ENCODE results near the gene SGPP2. TPM values are rescaled to one million over a fixed set of nuclear protein-coding genes. Genes with fewer than 3 reads are reported as not detected.

The SGPP2 gene
- total and polyA plus RNA-seq, 2 of the 4 experiments (the other 2 are of a cell fraction): not detected

DNA sequence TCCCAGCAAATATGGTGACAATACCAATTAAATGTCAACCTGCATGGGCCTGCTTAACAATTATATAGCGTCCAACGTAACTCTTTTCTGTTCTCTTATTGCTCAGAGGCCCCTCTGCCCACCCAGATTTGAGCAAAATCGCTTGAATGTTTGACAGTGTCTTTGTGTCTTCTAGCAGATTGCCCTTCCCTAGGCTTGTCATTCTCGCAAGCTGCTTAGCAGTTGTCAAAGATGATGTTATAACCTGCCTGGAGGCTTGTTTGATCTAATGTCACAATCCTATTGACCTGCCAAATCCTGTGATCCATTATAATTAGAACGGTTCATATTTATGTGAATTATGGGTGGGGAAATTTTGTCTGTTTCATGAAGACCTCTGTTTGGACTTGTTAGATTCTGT lies 122.7 kb downstream of the SGPP2 start:
- Histone ChIP-seq H3K9me3 (ENCODE audit: control insufficient read depth, insufficient read depth, low read length) (no peaks in the 10 kb centered on the region), H4K8ac (ENCODE audit: low read depth in 2 of 2, low read length in 2 of 2) (no peak overlapping the region), H2AK5ac (ENCODE audit: low read depth, low read length) (no peak overlapping the region), H2BK15ac (ENCODE audit: low read depth, low read length) (no peak overlapping the region), H3K18ac (ENCODE audit: low read depth, low read length) (no peak overlapping the region), H3K4me1 (ENCODE audit: control insufficient read depth, insufficient read depth, low read length) (no peaks in the 10 kb centered on the region), H3K27me3 (ENCODE audit: control insufficient read depth, insufficient read depth, low read length) (peaks cover 3% of the 10 kb centered on the region), H3K4me2 (ENCODE audit: low read depth, low read length) (no peak overlapping the region), H4K91ac (ENCODE audit: insufficient read depth, low read depth, low read length) (no peak overlapping the region), H3K4me3 (ENCODE audit: insufficient read depth, low read depth, low read length) (no peak overlapping the region), H2AFZ (replicated peaks; ENCODE audit: low read length, poor library complexity) (no peak overlapping the region), H4K5ac (ENCODE audit: low read depth, low read length) (no peak overlapping the region), H3K36me3 (ENCODE audit: control insufficient read depth, insufficient read depth, low read length) (no peaks in the 10 kb centered on the region), H3K9ac (ENCODE audit: low read depth, low read length) (no peak overlapping the region), H3K79me1 (ENCODE audit: low read depth in 1 of 2, low read length in 2 of 2) (no peaks in the 10 kb centered on the region), H2AK9ac (replicated peaks; ENCODE audit: low read depth, low read length, poor library complexity) (no peak overlapping the region), H3K14ac (replicated peaks; ENCODE audit: low read depth, low read length) (no peak overlapping the region), H3K27ac (ENCODE audit: insufficient read depth, low read length) (no peak overlapping the region), H4K20me1 (ENCODE audit: insufficient read depth, low read length) (no peaks in the 10 kb centered on the region), H3K56ac (ENCODE audit: extremely low read depth, insufficient read depth, low read length) (no peak overlapping the region), H3K9me1 (ENCODE audit: insufficient read depth, low read length) (no peaks in the 10 kb centered on the region), H2BK120ac (ENCODE audit: low read depth, low read length) (no peak overlapping the region), H3K4ac (ENCODE audit: low read depth, low read length) (no peak overlapping the region), H2BK20ac (ENCODE audit: low read depth, low read length) (no peak overlapping the region), H3K23ac (ENCODE audit: low read depth, low read length) (no peak overlapping the region), H2BK5ac (ENCODE audit: low read depth, low read length, poor library complexity, severe bottlenecking) (no peak overlapping the region)
- ATAC-seq (ENCODE audit: low read depth): no peak
- WGBS, 2 experiments (ENCODE audit: extremely low coverage in 2 of 2, insufficient read length in 1 of 2): 83% methylated on average over 2 of the region's 5 CpGs; no CpG with 5 or more reads in 1 of the 2 experiments
- in situ Hi-C loops (cut with MboI; ENCODE audit: low sequenced_read_pairs): no loop called here
- TF ChIP-seq RAD21 (IDR thresholded peaks at IDR 0.05; ENCODE audit: low read length) (no peak), CHD1 (IDR thresholded peaks at IDR 0.05; ENCODE audit: low read depth, low read length) (no peak), RFX5 (IDR thresholded peaks at IDR 0.05; ENCODE audit: low read depth, low read length) (no peak), MXI1 (IDR thresholded peaks at IDR 0.05; ENCODE audit: borderline replicate concordance, low read depth, low read length) (no peak), NFE2L2 (IDR thresholded peaks at IDR 0.05; ENCODE audit: low read depth, low read length) (no peak), RCOR1 (IDR thresholded peaks at IDR 0.05; ENCODE audit: insufficient replicate concordance, low read length) (no peak)
- TF ChIP-seq, protein P1, sequence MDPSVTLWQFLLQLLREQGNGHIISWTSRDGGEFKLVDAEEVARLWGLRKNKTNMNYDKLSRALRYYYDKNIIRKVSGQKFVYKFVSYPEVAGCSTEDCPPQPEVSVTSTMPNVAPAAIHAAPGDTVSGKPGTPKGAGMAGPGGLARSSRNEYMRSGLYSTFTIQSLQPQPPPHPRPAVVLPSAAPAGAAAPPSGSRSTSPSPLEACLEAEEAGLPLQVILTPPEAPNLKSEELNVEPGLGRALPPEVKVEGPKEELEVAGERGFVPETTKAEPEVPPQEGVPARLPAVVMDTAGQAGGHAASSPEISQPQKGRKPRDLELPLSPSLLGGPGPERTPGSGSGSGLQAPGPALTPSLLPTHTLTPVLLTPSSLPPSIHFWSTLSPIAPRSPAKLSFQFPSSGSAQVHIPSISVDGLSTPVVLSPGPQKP (IDR thresholded peaks at IDR 0.05; ENCODE audit: borderline replicate concordance, low read depth, low read length): no peak
- TF ChIP-seq, protein P2, sequence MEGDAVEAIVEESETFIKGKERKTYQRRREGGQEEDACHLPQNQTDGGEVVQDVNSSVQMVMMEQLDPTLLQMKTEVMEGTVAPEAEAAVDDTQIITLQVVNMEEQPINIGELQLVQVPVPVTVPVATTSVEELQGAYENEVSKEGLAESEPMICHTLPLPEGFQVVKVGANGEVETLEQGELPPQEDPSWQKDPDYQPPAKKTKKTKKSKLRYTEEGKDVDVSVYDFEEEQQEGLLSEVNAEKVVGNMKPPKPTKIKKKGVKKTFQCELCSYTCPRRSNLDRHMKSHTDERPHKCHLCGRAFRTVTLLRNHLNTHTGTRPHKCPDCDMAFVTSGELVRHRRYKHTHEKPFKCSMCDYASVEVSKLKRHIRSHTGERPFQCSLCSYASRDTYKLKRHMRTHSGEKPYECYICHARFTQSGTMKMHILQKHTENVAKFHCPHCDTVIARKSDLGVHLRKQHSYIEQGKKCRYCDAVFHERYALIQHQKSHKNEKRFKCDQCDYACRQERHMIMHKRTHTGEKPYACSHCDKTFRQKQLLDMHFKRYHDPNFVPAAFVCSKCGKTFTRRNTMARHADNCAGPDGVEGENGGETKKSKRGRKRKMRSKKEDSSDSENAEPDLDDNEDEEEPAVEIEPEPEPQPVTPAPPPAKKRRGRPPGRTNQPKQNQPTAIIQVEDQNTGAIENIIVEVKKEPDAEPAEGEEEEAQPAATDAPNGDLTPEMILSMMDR (conservative IDR thresholded peaks at IDR 0.05; ENCODE audit: low read depth, low read length): no peak
- BruUV-seq (replicated peaks): no TSS peak
- DNase-seq: no peak
- dilution Hi-C loops (cut with HindIII; ENCODE audit: low sequenced_read_pairs, unreplicated experiment): no loop called here
- intact Hi-C loops (cut with micrococcal nuclease): no loop called here
- CTCF ChIA-PET: no interaction called here
- POLR2A ChIA-PET (ENCODE audit: unreplicated experiment): no interaction called here

All from IMR-90 (cell line).